PC-3 (cell line): ENCODE results near the gene CLCA2.

Experiments used
- EZH2 ChIP-seq: fragments of 300-600 bp; sonication (generic); IDR thresholded peaks from one replicate; pipeline ENCODE4 v1.6.1; 2017; ENCODE audit warnings: antibody characterized with exemption, mild to moderate bottlenecking, low read length; ENCODE audit not compliant: unreplicated experiment
- TF ChIP-seq, protein P1 (sequence below): fragments of 300-600 bp; sonication (generic); conservative IDR thresholded peaks from 2 replicates; pipeline ENCODE4 v1.5.1; 2017; ENCODE audit warnings: antibody characterized with exemption, low read depth, mild to moderate bottlenecking, low read length

DNA sequence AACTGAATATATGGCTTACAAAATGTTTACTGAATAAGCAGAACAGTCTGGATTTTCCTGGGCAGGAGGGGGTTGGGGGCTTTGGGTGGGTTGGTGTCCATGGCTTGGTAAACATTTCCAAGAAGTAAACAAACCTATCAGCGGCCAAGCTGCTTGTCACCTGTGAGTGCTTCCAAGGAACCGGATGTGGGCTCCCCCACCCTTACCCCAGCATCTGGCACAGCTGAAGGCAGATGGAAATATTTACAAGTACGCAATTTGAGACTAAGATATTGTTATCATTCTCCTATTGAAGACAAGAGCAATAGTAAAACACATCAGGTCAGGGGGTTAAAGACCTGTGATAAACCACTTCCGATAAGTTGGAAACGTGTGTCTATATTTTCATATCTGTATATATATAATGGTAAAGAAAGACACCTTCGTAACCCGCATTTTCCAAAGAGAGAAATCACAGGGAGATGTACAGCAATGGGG is 44.6 kb downstream of the CLCA2 start, which contains the start of gene CLCA1:
- TF ChIP-seq, protein P1, sequence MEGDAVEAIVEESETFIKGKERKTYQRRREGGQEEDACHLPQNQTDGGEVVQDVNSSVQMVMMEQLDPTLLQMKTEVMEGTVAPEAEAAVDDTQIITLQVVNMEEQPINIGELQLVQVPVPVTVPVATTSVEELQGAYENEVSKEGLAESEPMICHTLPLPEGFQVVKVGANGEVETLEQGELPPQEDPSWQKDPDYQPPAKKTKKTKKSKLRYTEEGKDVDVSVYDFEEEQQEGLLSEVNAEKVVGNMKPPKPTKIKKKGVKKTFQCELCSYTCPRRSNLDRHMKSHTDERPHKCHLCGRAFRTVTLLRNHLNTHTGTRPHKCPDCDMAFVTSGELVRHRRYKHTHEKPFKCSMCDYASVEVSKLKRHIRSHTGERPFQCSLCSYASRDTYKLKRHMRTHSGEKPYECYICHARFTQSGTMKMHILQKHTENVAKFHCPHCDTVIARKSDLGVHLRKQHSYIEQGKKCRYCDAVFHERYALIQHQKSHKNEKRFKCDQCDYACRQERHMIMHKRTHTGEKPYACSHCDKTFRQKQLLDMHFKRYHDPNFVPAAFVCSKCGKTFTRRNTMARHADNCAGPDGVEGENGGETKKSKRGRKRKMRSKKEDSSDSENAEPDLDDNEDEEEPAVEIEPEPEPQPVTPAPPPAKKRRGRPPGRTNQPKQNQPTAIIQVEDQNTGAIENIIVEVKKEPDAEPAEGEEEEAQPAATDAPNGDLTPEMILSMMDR: no peak
- no peak for TF ChIP-seq EZH2
